Natural killer cell (primary cell): Measurements from ENCODE around the gene CPA2. TPM values are rescaled to one million over a fixed set of nuclear protein-coding genes. Genes with fewer than 3 reads are reported as not detected.

Experiments used
- ATAC-seq, 3 donors: fragments of 150-1000 bp in 2 of 3; fragments of 200-7000 bp in 1 of 3; cut with Tn5 transposase; 1 replicate in 1 of 3; 2 replicates in 2 of 3; pipeline ENCODE4 v1.10.0; 2021; ENCODE audit warnings: mild to moderate bottlenecking in 2 of 3, moderate library complexity in 2 of 3
- DNase-seq, 2 donors: peaks; one replicate each; pipeline versions ENCODE4 v3.0.0 to v3.0.0-alpha.2; 2013 to 2021; ENCODE audit warnings: mixed read lengths in 1 of 2
- H3K27ac ChIP-seq: one replicate; pipeline ENCODE4 v1.5.1; 2013; ENCODE audit warnings: mild to moderate bottlenecking, low read length
- H3K27me3 ChIP-seq: one replicate; pipeline ENCODE4 v1.6.1; 2013; ENCODE audit warnings: low read length; ENCODE audit not compliant: control insufficient read depth, insufficient read depth
- H3K36me3 ChIP-seq: one replicate; pipeline ENCODE4 v1.6.1; 2013; ENCODE audit warnings: low read length; ENCODE audit not compliant: control insufficient read depth, insufficient read depth
- H3K4me1 ChIP-seq: one replicate; pipeline ENCODE4 v1.6.1; 2013; ENCODE audit warnings: low read length; ENCODE audit not compliant: control insufficient read depth, insufficient read depth
- H3K4me3 ChIP-seq: one replicate; pipeline ENCODE4 v1.5.1; 2013; ENCODE audit warnings: low read length
- H3K9me3 ChIP-seq: one replicate; pipeline ENCODE4 v1.6.1; 2013; ENCODE audit warnings: low read length; ENCODE audit not compliant: control insufficient read depth, insufficient read depth
- H3K27ac Mint-ChIP-seq, 2 donors: one replicate each; pipeline ENCODE4 v1.8.0; 2022; ENCODE audit warnings: mild to moderate bottlenecking in 2 of 2, mixed read lengths in 2 of 2, moderate library complexity in 1 of 2
- H3K27me3 Mint-ChIP-seq, 2 donors: one replicate each; pipeline ENCODE4 v1.8.0; 2022; ENCODE audit warnings: low read depth in 2 of 2, mixed read lengths in 2 of 2
- H3K36me3 Mint-ChIP-seq: one replicate; pipeline ENCODE4 v1.8.0; 2022; ENCODE audit warnings: mixed read lengths
- H3K4me1 Mint-ChIP-seq, 2 donors: one replicate each; pipeline ENCODE4 v1.8.0; 2022; ENCODE audit warnings: mixed read lengths in 2 of 2
- H3K4me3 Mint-ChIP-seq: one replicate; pipeline ENCODE4 v1.8.0; 2022; ENCODE audit warnings: mild to moderate bottlenecking, moderate library complexity, mixed read lengths
- H3K9me3 Mint-ChIP-seq, 2 donors: one replicate each; pipeline ENCODE4 v1.8.0; 2022; ENCODE audit warnings: mixed read lengths in 2 of 2
- CTCF ChIP-seq: fragments of 200-600 bp; IDR thresholded peaks from one replicate; pipeline ENCODE4 v1.8.0; 2022; ENCODE audit warnings: antibody characterized with exemption
- WGBS: methylation state at CpG from one replicate; pipeline ENCODE4 v1.1.7; 2013; ENCODE audit warnings: missing lambda C conversion rate; ENCODE audit not compliant: insufficient coverage; 5-methylcytosine and 5-hydroxymethylcytosine counted together
- intact Hi-C: fragments of 100-400 bp; cut with micrococcal nuclease; formaldehyde crosslinking; loops from one replicate; pipeline ENCODE4 v1.14.2; 2022
- total RNA-seq, 4 donors: library from RNA; stranded (reverse); fragments of 120-200 nt in 1 of 4; gene quantifications; one replicate each; pipeline versions ENCODE4 v1.2.3 to v1.2.4, GENCODE V29; 2013 to 2022

The CPA2 gene
- total RNA-seq = not detected
- total RNA-seq (2013) = not detected

DNA sequence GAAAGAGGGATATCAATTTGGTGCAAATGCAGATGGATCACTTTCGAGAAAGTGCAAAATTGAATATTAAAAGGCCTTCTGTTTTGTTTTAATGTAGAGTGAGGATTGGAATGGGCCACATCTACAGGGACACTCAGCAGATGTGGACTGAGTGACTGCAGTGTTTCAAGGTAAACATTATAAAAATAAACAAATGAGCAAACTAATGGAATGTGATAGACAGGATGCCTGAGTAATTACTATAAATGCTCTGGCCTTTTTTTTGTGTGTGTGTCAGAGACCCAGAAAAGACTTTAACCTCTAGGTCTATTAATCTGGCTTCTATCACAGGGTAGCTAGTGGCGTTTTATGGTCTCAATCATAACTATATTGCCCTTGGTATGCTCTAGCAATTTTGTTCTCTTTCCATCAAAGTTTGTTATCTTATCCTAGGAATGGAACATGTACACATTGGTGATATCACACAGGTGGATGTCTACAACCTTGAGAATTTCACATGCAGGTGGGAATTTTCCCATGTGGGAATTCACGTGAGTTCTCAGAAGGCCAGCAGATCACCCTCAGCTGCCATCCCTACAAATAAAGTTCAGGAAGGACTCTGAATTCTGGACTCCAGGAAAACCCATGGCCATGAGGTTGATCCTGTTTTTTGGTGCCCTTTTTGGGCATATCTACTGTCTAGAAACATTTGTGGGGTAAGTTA is at the start of gene CPA2:
CPA2 (plus strand) TSS at position 606 of the 703 bp plus-strand sequence; CDS start at position 625, 19 bp downstream.
- ATAC-seq = no peak
- intact Hi-C loops = no loop called here
- no peak for DNase-seq

GRCh38 chr7:130218806-130219620 is 47.6 kb upstream of the CPA2 start:
- no peak overlapping the region for H3K27ac ChIP-seq
- Mint-ChIP-seq H3K27ac (no peak overlapping the region), H3K4me3 (no peak overlapping the region), H3K4me1 (no peaks in the 10 kb centered on the region), H3K27me3 (peaks cover 17 to 18% of the 10 kb centered on the region in 2 donors), H3K9me3 (no peaks in the 10 kb centered on the region), H3K36me3 (no peaks in the 10 kb centered on the region)
- intact Hi-C loops = no loop called here
- no peaks in the 10 kb centered on the region for H3K27me3 ChIP-seq
- DNase-seq = no peak
- TF ChIP-seq CTCF = no peak
- no peak for ATAC-seq
- WGBS = 94% methylated on average over 5 of the region's 5 CpGs
- no peaks in the 10 kb centered on the region for H3K36me3 ChIP-seq
- H3K4me3 ChIP-seq = no peak overlapping the region
- H3K9me3 ChIP-seq = no peaks in the 10 kb centered on the region
- H3K4me1 ChIP-seq = no peaks in the 10 kb centered on the region

More for the DNA sequence above, at the start of gene CPA2:
- H3K36me3 ChIP-seq = no peaks in the 10 kb centered on the region
- H3K4me3 ChIP-seq = no peak within 1 kb of the TSS
- H3K4me1 ChIP-seq = no peaks in the 10 kb centered on the region
- no peak within 1 kb of the TSS for H3K4me3 Mint-ChIP-seq
- H3K36me3 Mint-ChIP-seq = no peaks in the 10 kb centered on the region
- H3K9me3 ChIP-seq = no peaks in the 10 kb centered on the region
- 87% methylated on average over 3 of the region's 3 CpGs for WGBS
- no peaks in the 10 kb centered on the region for H3K9me3 Mint-ChIP-seq
- no peaks in the 10 kb centered on the region for H3K4me1 Mint-ChIP-seq
- H3K27ac Mint-ChIP-seq = no peak within 1 kb of the TSS
- H3K27me3 ChIP-seq = no peaks in the 10 kb centered on the region
- no peak within 1 kb of the TSS for H3K27ac ChIP-seq
- no peak for TF ChIP-seq CTCF
- H3K27me3 Mint-ChIP-seq = peaks cover 6 to 12% of the 10 kb centered on the region in 2 donors

GRCh38 chr7:130219871-130220270 is 46.8 kb upstream of the CPA2 start:
- Mint-ChIP-seq H3K9me3 (no peaks in the 10 kb centered on the region), H3K27ac (no peak overlapping the region), H3K36me3 (no peaks in the 10 kb centered on the region), H3K4me3 (no peak overlapping the region), H3K27me3 (peaks cover 17 to 18% of the 10 kb centered on the region in 2 donors), H3K4me1 (no peaks in the 10 kb centered on the region)
- H3K36me3 ChIP-seq = no peaks in the 10 kb centered on the region
- WGBS = 89% methylated on average over 9 of the region's 9 CpGs
- no peaks in the 10 kb centered on the region for H3K9me3 ChIP-seq
- no peak overlapping the region for H3K27ac ChIP-seq
- H3K4me1 ChIP-seq = no peaks in the 10 kb centered on the region
- ATAC-seq (no peak), DNase-seq (no peak)
- no peak overlapping the region for H3K4me3 ChIP-seq
- intact Hi-C loops = no loop called here
- H3K27me3 ChIP-seq = no peaks in the 10 kb centered on the region
- TF ChIP-seq CTCF = no peak
